SW480 (cell line): ENCODE results near the gene CNGA3.
"Not testable (repeated sequence)": the region's sequence is repeated elsewhere in the genome, so short reads cannot be mapped to it uniquely, and the experiment has no call there.

Experiments used
- DNase-seq: peaks from one replicate; pipeline ENCODE4 v3.0.0-alpha.2; 2016; ENCODE audit warnings: low spot score

The CNGA3 gene

DNA sequence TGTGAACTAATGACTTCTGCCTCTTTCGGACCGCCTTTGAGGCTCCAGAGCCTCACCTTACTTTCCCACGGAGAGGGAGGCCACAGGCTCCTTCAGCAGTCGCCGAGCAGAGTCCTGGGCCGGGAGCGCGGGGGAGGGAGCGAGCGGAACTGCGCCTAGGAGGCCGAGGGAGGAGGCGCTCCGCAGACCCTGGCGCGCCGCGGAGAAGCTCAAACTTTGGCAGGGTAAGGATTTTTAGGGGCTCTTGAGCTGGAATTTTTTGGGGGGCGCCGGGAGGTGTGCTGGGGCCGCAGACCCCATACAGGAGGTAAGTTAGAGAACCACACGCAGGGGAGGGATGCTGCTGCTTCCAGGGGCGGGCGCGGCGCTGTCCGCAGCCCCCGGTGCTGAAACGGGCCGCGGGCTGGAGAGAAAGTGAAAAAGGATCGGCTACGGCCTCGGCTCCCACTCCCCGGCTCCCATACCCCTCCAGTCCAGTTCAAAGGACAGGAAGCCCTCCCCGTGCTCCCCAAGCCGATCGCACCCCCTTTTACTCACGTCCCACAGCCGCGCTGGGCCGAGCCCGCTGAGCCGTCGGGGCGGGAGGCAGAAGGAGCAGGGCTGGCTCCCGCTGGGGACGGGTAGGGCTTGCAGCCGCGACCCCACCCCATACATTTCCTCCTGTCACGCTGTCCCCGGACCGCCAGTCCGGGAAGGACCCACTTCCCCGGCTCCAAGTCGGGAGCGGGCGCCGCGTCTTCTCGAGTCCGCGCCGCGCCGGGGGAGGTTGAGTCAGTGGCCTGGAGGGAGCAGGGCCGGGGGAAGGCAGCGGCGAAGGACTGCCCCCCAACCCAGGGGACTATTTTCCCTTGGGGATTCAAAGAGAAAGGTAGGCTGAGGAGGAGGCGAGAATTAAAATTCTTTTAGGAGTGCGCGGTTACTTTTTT, at the start of gene CNGA3:
Gene CNGA3 (plus strand): TSS at position 146 of the 926 bp plus-strand sequence. CDS start 23,520 bp downstream, outside the sequence.
- DNase-seq = no peak

- DNase-seq = peak; percentile 17
These were observed 48.2 kb upstream of the CNGA3 start for GRCh38 chr2:98297817-98298682.

DNA sequence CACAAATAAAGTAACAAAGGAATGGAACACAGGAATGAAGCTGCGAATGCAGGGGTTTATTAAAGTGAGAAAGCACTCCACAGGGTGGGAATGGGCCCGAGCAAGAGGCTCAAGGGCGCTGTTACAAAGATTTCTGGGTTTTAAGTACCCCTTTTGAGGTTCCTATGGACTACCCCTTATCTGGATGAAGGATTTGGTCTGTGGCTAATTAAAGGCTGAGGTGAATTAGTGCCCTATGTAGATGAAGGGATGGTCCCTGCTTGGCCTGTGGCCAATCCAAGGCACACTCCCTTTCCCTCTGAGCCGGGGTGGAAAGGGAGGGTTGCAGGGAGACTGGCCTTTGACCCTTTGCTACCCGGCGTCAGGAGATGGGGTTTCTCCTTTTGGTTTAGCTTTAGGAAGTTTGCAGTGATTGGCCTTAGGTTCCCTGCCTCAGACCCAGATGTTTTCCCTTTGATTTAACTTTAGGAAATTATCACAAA, 47.5 kb upstream of the CNGA3 start:
- no peak for DNase-seq

DNA sequence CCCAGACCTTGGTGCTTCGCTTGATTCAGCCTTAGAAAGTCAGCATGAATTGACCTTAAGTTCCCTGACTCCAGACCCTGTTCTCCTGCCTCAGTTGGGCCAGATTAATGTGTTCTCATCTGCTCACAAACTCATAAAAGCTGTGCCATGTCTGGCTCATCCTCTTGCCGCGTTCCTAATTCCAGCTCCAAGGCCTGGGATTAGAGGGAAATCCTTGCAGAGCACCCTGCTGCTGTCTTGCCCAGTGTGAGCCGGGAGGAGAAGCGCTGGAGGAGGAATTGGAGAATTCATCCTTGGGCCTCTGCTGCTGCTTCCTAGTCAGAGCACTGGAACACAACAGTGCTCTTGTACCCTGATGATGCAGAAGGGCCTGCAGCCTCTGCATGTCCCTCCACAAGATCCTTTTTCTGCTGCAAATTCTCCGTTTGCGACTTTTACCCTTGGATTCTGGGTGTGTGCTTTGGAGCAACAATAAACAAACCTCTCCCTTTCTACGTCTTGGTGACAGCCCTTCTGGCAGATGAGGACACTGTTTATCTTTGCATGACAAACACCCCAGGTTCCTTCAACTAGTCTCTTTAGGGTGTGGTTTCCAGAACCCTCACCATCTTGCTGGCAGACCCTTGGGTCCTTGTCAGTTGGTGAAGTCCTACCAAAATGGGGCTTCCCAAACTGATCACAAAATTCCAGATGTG, 46.9 kb upstream of the CNGA3 start:
- no peak for DNase-seq

GRCh38 chr2:98300141-98300874, 45.9 kb upstream of the CNGA3 start:
- DNase-seq = no peak

DNA sequence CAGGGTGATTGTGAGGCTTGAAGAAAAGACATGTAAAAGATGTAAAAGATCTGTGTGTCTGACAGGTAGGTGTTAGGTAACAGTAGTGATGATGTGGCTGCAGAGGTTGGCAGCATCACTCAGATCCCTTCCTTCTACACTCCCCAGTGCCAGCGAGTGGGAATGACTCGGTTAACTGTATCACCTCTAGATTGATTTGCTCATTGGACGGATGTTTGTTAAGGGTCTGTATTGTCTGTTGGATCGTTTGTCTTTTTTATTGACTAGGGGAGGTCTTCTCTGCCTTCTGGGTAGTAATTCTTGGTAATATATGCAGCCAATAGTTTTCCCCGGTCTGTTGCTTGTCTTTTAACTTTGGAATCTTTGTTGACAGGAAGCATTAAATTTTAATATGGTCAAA, 44.8 kb upstream of the CNGA3 start:
- no peak for DNase-seq

DNA sequence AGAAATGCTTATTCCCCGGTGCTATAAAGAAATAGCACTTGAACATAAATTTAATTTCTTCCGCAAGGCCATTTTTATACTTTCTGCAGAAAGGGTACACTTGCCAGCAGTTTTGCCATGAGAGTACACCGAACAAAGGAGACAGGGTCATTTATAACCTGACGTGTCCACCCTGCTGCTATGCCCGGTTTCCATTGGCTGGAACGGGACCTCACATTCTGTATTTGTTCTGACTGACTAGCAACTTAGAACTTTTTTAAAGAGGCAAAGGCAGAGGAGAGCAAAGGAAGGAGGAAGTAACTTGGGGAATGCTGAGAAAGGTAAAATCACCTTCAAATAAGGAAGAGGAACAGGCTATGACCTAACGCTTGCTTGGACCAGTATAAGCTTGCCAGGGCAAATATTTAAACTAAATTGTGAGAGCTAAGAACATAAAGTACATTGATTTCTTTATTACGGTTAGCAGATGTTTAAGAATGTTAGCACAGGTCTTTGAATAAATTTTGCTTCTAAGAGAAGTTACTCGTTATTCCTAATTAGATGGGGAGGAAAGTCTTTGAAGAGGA, 39.0 kb upstream of the CNGA3 start:
- DNase-seq = not testable (repeated sequence)

GRCh38 chr2:98308068-98308467, 38.2 kb upstream of the CNGA3 start:
- no peak for DNase-seq

- DNase-seq = no peak
These were observed 37.7 kb upstream of the CNGA3 start for GRCh38 chr2:98308532-98308931.

- no peak for DNase-seq
These were observed 36.7 kb upstream of the CNGA3 start for GRCh38 chr2:98309580-98309979.

DNA sequence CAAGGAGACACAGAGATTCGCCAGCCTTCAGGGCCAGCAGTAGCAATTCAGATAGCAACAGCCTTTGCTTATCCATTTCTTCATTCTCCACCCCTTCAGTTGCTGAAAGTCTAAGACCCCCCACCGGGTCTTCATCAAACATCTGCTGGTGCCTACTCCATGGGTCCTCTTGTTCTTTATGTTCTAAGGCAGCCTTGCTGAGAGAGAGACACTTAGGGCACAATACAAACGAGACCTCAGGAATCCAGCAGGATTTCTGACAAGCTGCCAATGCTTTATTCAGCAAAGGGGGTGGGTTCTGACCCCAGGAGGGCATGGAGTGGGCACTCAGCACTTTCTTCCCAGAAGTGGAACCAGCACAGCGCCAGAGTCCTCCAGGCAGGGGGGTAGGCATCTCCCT, 36.2 kb upstream of the CNGA3 start:
- no peak for DNase-seq

GRCh38 chr2:98311090-98311489, 35.2 kb upstream of the CNGA3 start:
- DNase-seq = no peak

DNA sequence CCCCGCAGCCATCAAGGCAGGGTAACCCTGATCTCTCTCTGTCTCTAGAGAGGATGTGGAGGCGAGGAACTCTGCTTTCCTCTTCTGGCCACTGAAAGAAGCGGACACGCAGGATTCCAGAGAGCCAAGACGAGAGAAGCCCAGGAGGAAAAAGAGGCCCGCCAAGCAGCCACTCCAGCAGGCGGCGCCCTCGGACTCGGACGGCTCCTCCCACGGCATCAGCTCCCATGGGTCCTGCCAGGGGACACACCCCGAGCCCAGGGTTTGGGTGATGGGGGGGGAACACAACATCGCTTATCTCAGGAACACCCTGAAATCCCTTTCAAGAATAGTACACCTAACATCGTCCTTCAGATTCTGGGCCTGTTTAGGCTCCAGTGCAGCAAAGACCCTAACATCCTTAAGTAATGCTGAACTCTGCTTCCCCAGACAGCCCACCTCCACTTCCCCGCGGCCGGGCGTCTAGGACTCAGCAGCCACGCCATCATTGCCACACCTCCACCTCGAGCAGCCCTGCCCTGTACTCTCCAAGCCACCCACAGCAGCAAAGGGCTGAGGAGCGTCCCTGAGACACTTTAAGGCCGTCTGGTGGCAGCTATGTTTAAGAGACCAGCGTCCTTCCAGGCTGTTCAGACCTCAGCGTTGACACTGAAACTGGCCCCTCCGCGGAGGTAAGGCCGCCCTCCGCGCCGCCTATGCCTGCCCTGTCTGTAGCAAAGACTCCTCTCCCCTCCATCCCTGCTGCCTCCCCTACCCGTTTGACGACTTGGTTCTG, 34.3 kb upstream of the CNGA3 start:
- no peak for DNase-seq

DNA sequence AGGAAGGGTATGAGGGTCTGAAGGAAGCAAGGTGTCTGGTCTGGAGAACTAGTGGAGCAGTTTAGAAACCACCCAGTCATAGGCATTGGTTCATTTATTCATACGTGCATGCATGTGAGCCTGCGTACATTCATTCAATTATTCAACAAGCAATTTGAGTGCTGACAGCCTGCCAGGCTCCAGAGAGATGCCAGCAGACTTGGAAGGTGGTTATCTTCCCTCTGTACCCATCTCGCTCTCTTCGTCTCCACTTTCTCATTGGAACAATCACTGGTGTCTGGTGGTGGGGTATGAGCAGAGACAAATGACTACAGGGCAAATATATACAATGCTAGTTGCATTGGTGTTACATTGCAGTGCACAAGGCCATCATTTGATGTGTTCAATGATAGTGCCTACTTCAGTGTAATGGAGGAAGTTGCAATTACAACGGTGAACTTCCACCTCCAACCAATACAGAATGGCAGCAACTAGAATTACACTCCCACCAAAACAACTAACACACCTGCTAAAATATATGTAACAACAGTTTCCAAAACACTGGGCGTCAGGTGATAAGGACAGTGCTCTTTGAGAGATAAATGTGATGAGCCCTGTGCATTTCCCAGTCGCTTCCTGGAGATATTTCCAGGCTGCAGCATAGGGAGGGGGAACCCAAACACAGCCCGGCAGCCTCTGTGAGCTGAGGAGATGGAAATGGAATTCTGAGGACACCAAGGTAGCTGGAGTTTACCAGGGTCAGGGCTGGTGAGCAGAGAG, 32.6 kb upstream of the CNGA3 start:
- DNase-seq = no peak

GRCh38 chr2:98314251-98314650, 32.0 kb upstream of the CNGA3 start:
- no peak for DNase-seq

- DNase-seq = no peak
These were observed 30.3 kb upstream of the CNGA3 start for GRCh38 chr2:98315957-98316356.

GRCh38 chr2:98317214-98317613, 29.0 kb upstream of the CNGA3 start:
- no peak for DNase-seq

GRCh38 chr2:98320171-98320570, 26.1 kb upstream of the CNGA3 start:
- DNase-seq = not testable (repeated sequence)

- DNase-seq = no peak
These were observed 22.1 kb upstream of the CNGA3 start for GRCh38 chr2:98324181-98324580.

DNA sequence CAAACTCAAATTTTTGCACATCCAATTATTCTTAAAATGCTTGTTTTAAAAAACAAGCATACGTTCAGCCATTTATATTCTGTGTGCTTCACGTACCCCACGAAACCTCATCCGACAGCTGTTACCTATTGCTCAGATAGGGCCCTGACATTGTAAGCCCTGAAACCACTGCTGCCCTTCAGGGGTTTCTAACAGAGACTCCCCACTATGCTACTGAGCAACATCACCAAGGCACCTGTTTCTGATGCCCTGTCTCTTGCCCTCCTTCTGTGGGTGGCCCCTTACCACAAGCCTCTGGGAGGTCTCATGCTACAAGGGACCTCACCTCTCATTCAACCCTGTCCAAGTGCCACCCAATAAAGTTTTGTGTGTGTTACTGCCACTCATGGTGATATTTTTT, 18.5 kb upstream of the CNGA3 start:
- no peak for DNase-seq
